ENCODE results near the gene CD4.

CD4 gene

DNA sequence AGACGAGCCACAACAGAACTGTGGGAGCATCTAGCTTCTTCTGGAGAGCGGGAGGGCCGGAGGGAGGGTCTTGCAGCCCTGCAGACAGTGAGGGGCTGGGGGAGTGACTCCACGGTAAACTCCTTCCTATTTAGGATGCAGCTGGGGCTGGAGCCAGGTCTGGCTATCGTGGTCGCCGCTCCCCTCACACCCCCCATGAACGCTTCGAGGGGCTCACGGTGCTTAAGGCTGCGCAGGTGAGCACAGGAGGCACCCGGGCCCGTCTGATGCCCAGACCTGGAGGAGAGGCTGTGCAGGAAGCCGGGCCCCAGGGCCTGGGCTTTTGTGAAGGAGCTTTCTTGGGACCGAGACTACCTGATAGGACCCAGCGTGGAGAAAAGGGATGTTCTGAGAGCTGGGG, 47.5 kb downstream of the CD4 start:
- peaks cover 45% of the 10 kb centered on the region for H3K4me1 ChIP-seq (ENCODE audit: control insufficient read depth, low read length)
- peaks cover 13% of the 10 kb centered on the region for H3K27me3 ChIP-seq (ENCODE audit: control insufficient read depth, low read length)
- no peaks in the 10 kb centered on the region for H3K36me3 ChIP-seq (ENCODE audit: control insufficient read depth, low read length)
- no peak overlapping the region for H3K4me3 ChIP-seq (ENCODE audit: low read length)
- no peaks in the 10 kb centered on the region for H3K9me3 ChIP-seq (ENCODE audit: control insufficient read depth, insufficient read depth, low read length)
- H3K4me2 ChIP-seq (ENCODE audit: low read length): no peak overlapping the region
- H4K20me1 ChIP-seq (ENCODE audit: control insufficient read depth, insufficient read depth, low read depth, low read length): no peaks in the 10 kb centered on the region
- H3F3A ChIP-seq (ENCODE audit: control insufficient read depth, insufficient read depth): peaks cover under 1% of the 10 kb centered on the region; the same call in 1 of the 2 replicates
- no peak overlapping the region for H3K27ac ChIP-seq (ENCODE audit: low read depth, low read length)
- no peaks in the 10 kb centered on the region for H3K79me2 ChIP-seq (ENCODE audit: control insufficient read depth, low read length)
- TF ChIP-seq CTCF (IDR thresholded peaks at IDR 0.05; ENCODE audit: low read depth, low read length, poor library complexity, severe bottlenecking): no peak
- no peak for TF ChIP-seq EZH2phosphoT487 (IDR thresholded peaks at IDR 0.05; ENCODE audit: borderline replicate concordance, low read length)
- no peaks in the 10 kb centered on the region for H3K9me2 ChIP-seq (replicated peaks; ENCODE audit: control insufficient read depth, low read length)

DNA sequence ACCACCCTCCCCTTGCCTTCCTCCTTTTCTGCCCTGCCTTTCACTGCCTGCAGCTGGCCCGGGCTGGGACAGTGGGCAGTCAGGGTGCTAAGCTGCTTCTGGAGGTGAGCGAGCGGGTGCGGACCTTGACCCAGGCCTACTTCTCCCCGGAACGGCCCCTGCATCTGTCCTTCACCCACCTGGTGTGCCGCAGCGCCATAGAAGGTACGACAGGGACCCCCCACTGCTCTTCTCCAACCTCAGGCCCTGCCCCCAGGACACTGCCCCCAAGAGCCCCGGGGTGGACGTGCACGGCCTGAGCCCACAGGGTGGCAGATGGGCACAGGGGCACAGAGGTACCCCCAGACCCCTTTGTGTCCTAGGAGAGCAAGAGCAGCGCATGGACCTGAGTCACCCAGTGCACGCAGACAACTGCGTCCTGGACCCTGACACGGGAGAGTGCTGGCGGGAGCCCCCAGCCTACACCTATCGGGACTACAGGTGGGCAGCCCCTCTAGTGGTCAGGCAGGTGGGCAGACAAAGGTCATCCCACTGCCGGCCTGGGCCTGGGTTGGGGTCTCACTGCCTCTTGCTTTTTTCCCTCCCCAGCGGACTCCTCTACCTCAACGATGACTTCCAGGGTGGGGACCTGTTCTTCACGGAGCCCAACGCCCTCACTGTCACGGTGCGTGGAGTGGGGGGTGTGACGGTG, 48.2 kb downstream of the CD4 start:
- no peaks in the 10 kb centered on the region for H3K9me2 ChIP-seq (replicated peaks; ENCODE audit: control insufficient read depth, low read length)
- no peaks in the 10 kb centered on the region for H3K9me3 ChIP-seq (ENCODE audit: control insufficient read depth, insufficient read depth, low read length)
- H3K79me2 ChIP-seq (ENCODE audit: control insufficient read depth, low read length): no peaks in the 10 kb centered on the region
- no peak overlapping the region for H3K4me2 ChIP-seq (ENCODE audit: low read length)
- peaks cover 45% of the 10 kb centered on the region for H3K4me1 ChIP-seq (ENCODE audit: control insufficient read depth, low read length)
- no peak overlapping the region for H3K4me3 ChIP-seq (ENCODE audit: low read length)
- no peak overlapping the region for H3K27ac ChIP-seq (ENCODE audit: low read depth, low read length)
- H3K36me3 ChIP-seq (ENCODE audit: control insufficient read depth, low read length): no peaks in the 10 kb centered on the region
- H4K20me1 ChIP-seq (ENCODE audit: control insufficient read depth, insufficient read depth, low read depth, low read length): no peaks in the 10 kb centered on the region
- peaks cover 9% of the 10 kb centered on the region; the same call in 1 of the 2 replicates for H3K27me3 ChIP-seq (ENCODE audit: control insufficient read depth, low read length)
- H3F3A ChIP-seq (ENCODE audit: control insufficient read depth, insufficient read depth): peaks cover 4% of the 10 kb centered on the region; the same call in 1 of the 2 replicates
- no peak for TF ChIP-seq CTCF (IDR thresholded peaks at IDR 0.05; ENCODE audit: low read depth, low read length, poor library complexity, severe bottlenecking)
- no peak for TF ChIP-seq EZH2phosphoT487 (IDR thresholded peaks at IDR 0.05; ENCODE audit: borderline replicate concordance, low read length)

GRCh38 chr12:6838854-6839253, 49.5 kb downstream of the CD4 start:
- Histone ChIP-seq H4K20me1 (ENCODE audit: control insufficient read depth, insufficient read depth, low read depth, low read length) (no peaks in the 10 kb centered on the region), H3K27me3 (ENCODE audit: control insufficient read depth, low read length) (peaks cover 3% of the 10 kb centered on the region; the same call in 1 of the 2 replicates), H3K4me3 (ENCODE audit: low read length) (no peak overlapping the region), H3K36me3 (ENCODE audit: control insufficient read depth, low read length) (no peaks in the 10 kb centered on the region), H3K79me2 (ENCODE audit: control insufficient read depth, low read length) (no peaks in the 10 kb centered on the region), H3K27ac (ENCODE audit: low read depth, low read length) (no peak overlapping the region), H3F3A (ENCODE audit: control insufficient read depth, insufficient read depth) (peaks cover 4% of the 10 kb centered on the region; the same call in 1 of the 2 replicates), H3K4me1 (ENCODE audit: control insufficient read depth, low read length) (peaks cover 48% of the 10 kb centered on the region), H3K4me2 (ENCODE audit: low read length) (peak overlapping the region; percentile 97; the same call in 1 of the 2 replicates), H3K9me2 (replicated peaks; ENCODE audit: control insufficient read depth, low read length) (no peaks in the 10 kb centered on the region), H3K9me3 (ENCODE audit: control insufficient read depth, insufficient read depth, low read length) (no peaks in the 10 kb centered on the region)
- no peak for TF ChIP-seq CTCF (IDR thresholded peaks at IDR 0.05; ENCODE audit: low read depth, low read length, poor library complexity, severe bottlenecking)
- no peak for TF ChIP-seq EZH2phosphoT487 (IDR thresholded peaks at IDR 0.05; ENCODE audit: borderline replicate concordance, low read length)
